Transverse colon (tissue), 4 donors: ENCODE results near the gene PLXND1. TPM values are rescaled to one million over a fixed set of nuclear protein-coding genes. Genes with fewer than 3 reads are reported as not detected.
A peak's percentile ranks its signal among the peaks of the same experiment; 100 is the strongest.

Source experiments
- DNase-seq: peaks from one replicate; pipeline ENCODE4 v3.0.0-alpha.2; 2019
- H3K27ac ChIP-seq, 4 donors: fragments of 200-600 bp; sonication (generic); 2 replicates each; pipeline ENCODE4 v1.5.1; 2016 to 2018; ENCODE audit warnings: inconsistent platforms in 4 of 4
- H3K27me3 ChIP-seq: fragments of 200-600 bp; sonication (generic); 2 replicates; pipeline ENCODE4 v1.5.1; 2017; ENCODE audit warnings: inconsistent platforms
- H3K36me3 ChIP-seq, 4 donors: fragments of 200-600 bp; sonication (generic); 2 replicates each; pipeline ENCODE4 v1.5.1; 2017 to 2019; ENCODE audit warnings: inconsistent platforms in 4 of 4
- H3K4me1 ChIP-seq, 4 donors: fragments of 200-600 bp; sonication (generic); 2 replicates each; pipeline ENCODE4 v1.5.1; 2017 to 2020; ENCODE audit warnings: inconsistent platforms in 4 of 4
- H3K4me3 ChIP-seq, 4 donors: fragments of 200-600 bp; sonication (generic); 1 replicate in 1 of 4; 2 replicates in 3 of 4; pipeline versions ENCODE4 v1.5.1 to v1.6.1; 2017 to 2019; ENCODE audit warnings: inconsistent platforms in 4 of 4
- H3K9me3 ChIP-seq, 2 donors: fragments of 200-600 bp; sonication (generic); 2 replicates each; pipeline ENCODE4 v1.5.1; 2017 to 2019; ENCODE audit warnings: inconsistent platforms in 2 of 2
- CTCF ChIP-seq, 5 experiments: fragments of 200-600 bp in 3 of 5; fragments of 450-650 bp in 2 of 5; sonication (generic) in 3 of 5; IDR thresholded peaks; 1 replicate in 2 of 5; 2 replicates in 3 of 5; pipeline ENCODE4 v1.5.1; 2016 to 2017; ENCODE audit warnings: antibody characterized with exemption in 5 of 5, inconsistent platforms in 3 of 5, mild to moderate bottlenecking in 2 of 5, moderate library complexity in 1 of 5
- EP300 ChIP-seq: sonication (generic); formaldehyde crosslinking; IDR thresholded peaks from one replicate; pipeline ENCODE4 v1.6.1; 2017; ENCODE audit warnings: antibody characterized with exemption, low read depth
- POLR2A ChIP-seq: fragments of 450-650 bp; IDR thresholded peaks from one replicate; pipeline ENCODE4 v1.6.1; 2016; ENCODE audit warnings: antibody characterized with exemption, mild to moderate bottlenecking, moderate library complexity
- POLR2AphosphoS5 ChIP-seq, 3 donors: sonication (generic); formaldehyde crosslinking; IDR thresholded peaks; one replicate each; pipeline ENCODE4 v1.6.1; 2016; ENCODE audit warnings: antibody characterized with exemption in 3 of 3
- WGBS, 2 donors: methylation state at CpG; one replicate each; pipeline ENCODE4 v1.1.5; 2018; ENCODE audit warnings: low coverage in 1 of 2; 5-methylcytosine and 5-hydroxymethylcytosine counted together
- in situ Hi-C, 4 donors: fragments of 200-750 bp; cut with MboI; loops; one replicate each; pipeline versions ENCODE4 v1.15.0 to v1.15.1; 2017; ENCODE audit warnings: low sequenced_read_pairs in 3 of 4, low pct_ligation_motif_present in 1 of 4, low pct_unique_long_range_greater_than_20kb in 1 of 4
- intact Hi-C: fragments of 100-400 bp; cut with DNase I; formaldehyde crosslinking; loops from one replicate; pipeline ENCODE4 v1.15.1; 2023; ENCODE audit warnings: low total_unique reads
- total RNA-seq, 4 donors: library from RNA; depleted of rRNA; stranded (reverse); fragments of >200 nt; gene quantifications; one replicate each; pipeline ENCODE4 v1.1.0, GENCODE V29; 2016

Gene PLXND1
- total RNA-seq, 4 donors from 2014 or later = 26.4 to 71.8 (median 35.8) TPM

DNA sequence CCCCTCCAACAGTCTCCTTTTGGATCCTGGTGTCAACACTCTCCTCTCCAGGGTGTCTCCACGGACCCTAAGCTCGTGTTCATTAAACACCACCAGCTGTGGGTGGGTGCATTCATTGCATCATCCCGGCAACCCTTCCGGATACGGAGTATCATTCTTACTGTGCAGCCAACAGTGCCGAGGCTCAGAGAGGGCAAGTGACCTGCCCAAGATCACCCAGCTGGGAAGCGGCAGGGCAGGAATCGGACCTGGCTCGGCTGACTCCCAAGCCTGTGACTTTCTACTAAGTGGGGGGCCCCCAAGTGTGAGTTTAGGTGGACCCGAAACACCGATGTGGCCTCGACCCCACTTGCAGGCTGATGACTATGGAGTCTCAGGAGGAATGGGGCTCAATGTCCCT, 43.1 kb downstream of the PLXND1 start:
- WGBS, 2 donors = 95% methylated on average over 12 of the region's 12 CpGs; no CpG with 5 or more reads in 1 of the 2 donors
- H3K4me3 ChIP-seq = no peak overlapping the region
- H3K9me3 ChIP-seq = no peaks in the 10 kb centered on the region
- TF ChIP-seq POLR2A = no peak
- no peak for TF ChIP-seq CTCF (IDR thresholded peaks at IDR 0.05)
- TF ChIP-seq POLR2AphosphoS5 (IDR thresholded peaks at IDR 0.05) = no peak
- no peak for TF ChIP-seq EP300
- intact Hi-C loops = no loop called here
- no peaks in the 10 kb centered on the region for H3K27me3 ChIP-seq
- in situ Hi-C loops = no loop called here
- no peaks in the 10 kb centered on the region for H3K36me3 ChIP-seq
- DNase-seq = no peak
- peaks cover 10 to 40% (median 18%) of the 10 kb centered on the region in 4 donors for H3K4me1 ChIP-seq
- peak overlapping the region in 1 of 4 donors; percentile 35 for H3K27ac ChIP-seq

- DNase-seq = no peak
These were observed 43.7 kb downstream of the PLXND1 start for GRCh38 chr3:129562803-129563202.

DNA sequence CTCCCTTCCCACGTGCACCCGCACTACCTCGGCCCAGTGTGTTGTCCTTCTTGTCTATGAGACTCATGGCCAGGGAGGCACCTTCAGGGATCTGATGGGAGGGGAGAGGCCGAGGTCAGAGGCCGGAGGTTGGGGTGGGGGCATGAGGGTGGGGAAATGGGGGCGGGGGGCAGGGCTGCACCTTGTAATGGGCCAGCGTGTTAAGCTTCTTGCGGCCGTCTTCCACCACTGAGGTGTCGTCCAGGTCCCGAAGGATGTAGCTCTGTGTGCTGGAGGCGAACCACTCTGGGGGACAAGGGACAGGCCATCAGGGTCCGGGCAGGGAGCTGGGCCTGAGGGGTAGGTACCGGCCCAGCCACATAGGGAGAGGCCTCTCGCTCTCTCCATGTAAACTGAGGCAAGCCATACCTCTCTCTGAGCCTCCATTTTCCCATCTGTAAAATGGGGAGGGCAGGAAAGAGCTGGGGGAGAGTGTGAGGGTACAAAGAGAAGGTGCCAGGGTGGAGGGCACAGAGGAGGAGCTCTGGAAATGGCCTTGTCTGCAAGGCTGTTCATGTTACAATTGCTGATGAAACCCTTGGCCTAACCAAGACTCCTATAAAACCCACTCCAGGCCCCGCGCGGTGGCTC, 44.7 kb downstream of the PLXND1 start:
- intact Hi-C loops (no loop called here), in situ Hi-C loops (no loop called here)
- peak overlapping the region; percentile 80 to 88 (median 84) for H3K27ac ChIP-seq
- H3K4me1 ChIP-seq = peaks cover 10 to 41% (median 23%) of the 10 kb centered on the region in 4 donors
- no peak overlapping the region for H3K4me3 ChIP-seq
- no peaks in the 10 kb centered on the region for H3K27me3 ChIP-seq
- no peaks in the 10 kb centered on the region for H3K36me3 ChIP-seq
- WGBS, 2 donors = 88 to 96% methylated on average over 3 to 15 of the region's 18 CpGs
- TF ChIP-seq POLR2AphosphoS5 (IDR thresholded peaks at IDR 0.05) (no peak), EP300 (no peak), CTCF (IDR thresholded peaks at IDR 0.05) (no peak), POLR2A (no peak)
- no peak for DNase-seq
- H3K9me3 ChIP-seq = no peaks in the 10 kb centered on the region

More at GRCh38 chr3:129562803-129563202, 43.7 kb downstream of the PLXND1 start:
- no peak for TF ChIP-seq POLR2AphosphoS5 (IDR thresholded peaks at IDR 0.05)
- no peak for TF ChIP-seq CTCF (IDR thresholded peaks at IDR 0.05)
- no peak for TF ChIP-seq EP300
- TF ChIP-seq POLR2A = no peak
- Histone ChIP-seq H3K27me3 (no peaks in the 10 kb centered on the region), H3K9me3 (no peaks in the 10 kb centered on the region), H3K36me3 (no peaks in the 10 kb centered on the region), H3K27ac (no peak overlapping the region), H3K4me1 (peaks cover 10 to 41% (median 21%) of the 10 kb centered on the region in 4 donors), H3K4me3 (no peak overlapping the region)
- intact Hi-C loops = no loop called here
- 92 to 93% methylated on average over 2 to 19 of the region's 19 CpGs for WGBS, 2 donors
- in situ Hi-C loops = no loop called here

DNA sequence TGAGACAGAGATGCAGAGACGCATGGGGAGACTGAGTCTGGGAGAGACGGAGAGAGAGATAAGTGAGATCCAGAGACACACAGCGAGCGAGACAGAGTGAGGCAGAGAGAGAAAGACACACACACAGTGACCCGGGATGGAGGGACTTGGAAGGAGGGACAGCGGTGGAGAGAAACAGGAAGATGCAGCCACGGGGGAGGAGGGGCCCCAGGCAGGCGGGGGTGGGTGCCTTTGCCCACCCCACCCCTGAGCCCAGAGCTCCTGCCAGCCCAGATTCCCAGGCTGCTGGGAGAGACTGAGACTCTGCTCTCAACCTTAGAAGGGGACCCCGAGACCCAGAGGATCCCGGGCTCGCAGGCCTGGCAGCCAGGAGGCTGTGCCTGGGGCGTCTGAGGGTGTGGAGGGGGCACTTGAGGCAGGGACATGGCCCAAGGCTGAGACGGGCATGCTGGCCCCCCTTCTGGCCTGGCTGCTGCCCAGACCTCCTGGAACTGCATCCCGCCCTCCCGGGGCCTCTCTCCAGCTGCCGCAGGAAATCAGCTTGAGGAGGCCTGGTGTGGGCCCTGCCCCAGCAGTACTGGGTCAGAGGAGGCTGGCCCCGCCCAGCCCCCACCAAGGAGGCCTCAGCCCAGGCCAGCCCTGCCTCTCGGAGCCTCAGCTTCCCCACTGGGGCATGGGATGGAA, 45.4 kb downstream of the PLXND1 start:
- WGBS, 2 donors = 56 to 71% methylated on average over 6 to 8 of the region's 18 CpGs
- no peaks in the 10 kb centered on the region for H3K36me3 ChIP-seq
- TF ChIP-seq EP300 (no peak), POLR2A (no peak), CTCF (IDR thresholded peaks at IDR 0.05) (no peak), POLR2AphosphoS5 (IDR thresholded peaks at IDR 0.05) (peak in 2 of 3 donors; percentile 26 to 44)
- in situ Hi-C loops = no loop called here
- DNase-seq = peak; percentile 57
- peaks cover 10 to 41% (median 23%) of the 10 kb centered on the region in 4 donors for H3K4me1 ChIP-seq
- intact Hi-C loops = no loop called here
- no peaks in the 10 kb centered on the region for H3K9me3 ChIP-seq
- peak overlapping the region; percentile 80 to 88 (median 84) for H3K27ac ChIP-seq
- no peaks in the 10 kb centered on the region for H3K27me3 ChIP-seq
- H3K4me3 ChIP-seq = no peak overlapping the region
